Ovary (tissue), 9 donors: ENCODE results near the gene IL17A. TPM values are rescaled to one million over a fixed set of nuclear protein-coding genes. Genes with fewer than 3 reads are reported as not detected.
"Not testable (repeated sequence)": the region's sequence is repeated elsewhere in the genome, so short reads cannot be mapped to it uniquely, and the experiment has no call there.

Experiments used
- DNase-seq, 5 donors: peaks; one replicate each; pipeline ENCODE4 v3.0.0-alpha.2; 2019 to 2020
- H3K27ac ChIP-seq, 2 donors: fragments of 200-600 bp; one replicate each; pipeline versions ENCODE4 v1.5.1 to v1.8.0; 2019 to 2022
- H3K27me3 ChIP-seq: fragments of 200-600 bp; one replicate; pipeline ENCODE4 v1.8.0; 2022
- H3K36me3 ChIP-seq: fragments of 200-600 bp; sonication (generic); one replicate; pipeline ENCODE4 v1.5.1; 2019
- H3K4me1 ChIP-seq: one replicate; pipeline ENCODE4 v1.8.1; 2013; ENCODE audit warnings: mild to moderate bottlenecking, moderate library complexity; ENCODE audit not compliant: insufficient read depth
- H3K4me3 ChIP-seq: fragments of 200-600 bp; sonication (generic); one replicate; pipeline ENCODE4 v1.5.1; 2017
- H3K9me3 ChIP-seq, 2 donors: fragments of 200-600 bp in 1 of 2; sonication (generic) in 1 of 2; one replicate each; pipeline versions ENCODE4 v1.5.1 to v1.8.1; 2013 to 2019; ENCODE audit warnings: mild to moderate bottlenecking in 1 of 2, moderate library complexity in 1 of 2
- CTCF ChIP-seq, 3 donors: fragments of 450-650 bp in 2 of 3; fragments of 200-600 bp in 1 of 3; IDR thresholded peaks; one replicate each; pipeline versions ENCODE4 v1.5.1 to v1.8.0; 2016 to 2022; ENCODE audit warnings: antibody characterized with exemption in 3 of 3, mild to moderate bottlenecking in 1 of 3
- EP300 ChIP-seq: sonication (generic); formaldehyde crosslinking; IDR thresholded peaks from one replicate; pipeline ENCODE4 v1.6.1; 2017; ENCODE audit warnings: antibody characterized with exemption
- POLR2A ChIP-seq: fragments of 450-650 bp; IDR thresholded peaks from one replicate; pipeline ENCODE4 v1.6.1; 2017; ENCODE audit warnings: antibody characterized with exemption, mild to moderate bottlenecking, moderate library complexity
- WGBS, 3 donors: extraction: QIAGEN DNeasy Blood & Tissue Kit in 1 of 3; methylation state at CpG; one replicate each; pipeline versions ENCODE4 v1.1.5 to v1.1.7; 2013 to 2017; 5-methylcytosine and 5-hydroxymethylcytosine counted together
- intact Hi-C, 4 donors: fragments of 100-400 bp; cut with DNase I; formaldehyde crosslinking; loops; one replicate each; pipeline versions ENCODE4 v1.11.0 to v1.15.1; 2022 to 2023
- polyA plus RNA-seq, 2 donors: library from polyadenylated mRNA; stranded (reverse); fragments of 200-250 nt in 1 of 2; fragments of 350-450 nt in 1 of 2; fragmentation: Illumina TruSeq in 1 of 2; extraction: RNeasy Lipid Tissue Mini Kit (QIAGEN cat#74804) in 1 of 2; gene quantifications; one replicate each; pipeline ENCODE4 v1.2.3, GENCODE V29; 2013 to 2014
- total RNA-seq, 7 donors: library from RNA; depleted of rRNA in 2 of 7; stranded (reverse); fragments of >200 nt in 2 of 7; fragmentation: NEBNext Ultra II Directional in 3 of 7; extraction: Animal tissue kit (Norgen Biotek cat#: 25700) in 3 of 7; gene quantifications; one replicate each; pipeline versions ENCODE4 v1.1.0 to v1.2.4, GENCODE V29; 2016 to 2023
- donor health status: DM: no; HTN: no; CAD: no; lungs with moderate emphysema.
- donor health status: DM: no; HTN: no; CAD: no.
- donor health status: Bipolar disorder and iron deficiency.
- donor health status: DM: yes; HTN: yes; CAD: no.
- donor health status: DM: no; HTN: no; CAD: no.
- donor health status: DM: yes; HTN: yes; CAD: no.

IL17A gene
- total and polyA plus RNA-seq, 9 donors, result not detected

DNA sequence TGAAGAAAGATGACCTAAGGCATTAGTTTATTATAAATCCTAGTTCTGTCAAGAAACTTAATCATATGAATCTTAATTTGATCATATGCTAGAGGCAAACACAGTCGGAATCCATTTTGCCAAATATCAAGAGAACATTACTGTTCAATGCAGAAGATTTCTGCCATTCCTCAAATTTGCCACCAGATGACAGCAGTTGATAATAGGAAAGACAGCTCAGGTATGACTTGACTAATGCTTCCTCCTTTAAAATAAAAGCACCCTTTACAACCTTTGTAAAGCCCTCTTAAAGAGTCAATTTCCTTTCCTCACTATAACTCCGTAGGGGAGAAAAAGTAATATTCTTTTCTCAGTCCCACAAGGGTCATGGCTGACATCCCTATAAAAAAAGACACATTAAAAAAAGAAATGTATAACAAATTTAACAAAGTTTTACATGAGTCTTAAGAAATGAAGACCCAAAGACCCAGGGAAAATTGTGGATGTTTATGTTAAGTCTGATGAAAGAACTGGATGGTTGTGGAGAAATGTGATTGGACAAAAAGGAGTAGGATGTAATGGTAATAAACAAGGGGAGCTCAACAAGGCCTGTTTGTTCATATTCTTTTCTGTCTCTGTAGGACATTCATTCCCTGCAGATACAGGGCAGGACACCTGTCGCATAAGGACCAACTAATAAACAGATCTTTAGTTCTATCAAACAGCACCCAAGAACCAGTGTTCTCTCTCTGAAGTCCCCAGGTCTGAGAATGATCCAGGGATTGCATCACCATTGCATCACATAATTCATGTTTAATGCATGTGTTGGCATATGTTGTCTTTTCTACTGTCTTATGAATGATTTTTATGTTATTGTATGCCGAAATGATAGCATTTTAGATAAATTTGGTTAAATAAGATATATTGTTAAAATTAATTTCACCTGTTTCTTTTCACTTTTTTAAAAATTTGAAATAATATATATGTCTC lies 23.0 kb upstream of the IL17A start:
- Histone ChIP-seq H3K27ac (no peak overlapping the region), H3K36me3 (no peaks in the 10 kb centered on the region), H3K27me3 (no peaks in the 10 kb centered on the region), H3K4me1 (no peaks in the 10 kb centered on the region), H3K9me3 (no peaks in the 10 kb centered on the region), H3K4me3 (no peak overlapping the region)
- DNase-seq, result no peak
- WGBS, 3 donors, result 63 to 75% (median 63%) methylated on average over 4 of the region's 4 CpGs
- intact Hi-C loops, result no loop called here
- TF ChIP-seq POLR2A, result no peak
- TF ChIP-seq CTCF (IDR thresholded peaks at IDR 0.05), result no peak
- no peak for TF ChIP-seq EP300

- intact Hi-C loops, result no loop called here
- Histone ChIP-seq H3K36me3 (no peaks in the 10 kb centered on the region), H3K9me3 (no peaks in the 10 kb centered on the region), H3K4me3 (no peak overlapping the region), H3K4me1 (no peaks in the 10 kb centered on the region), H3K27ac (no peak overlapping the region), H3K27me3 (no peaks in the 10 kb centered on the region)
- WGBS, 3 donors, result 43 to 48% (median 48%) methylated on average over 3 of the region's 3 CpGs
- TF ChIP-seq EP300, result no peak
- TF ChIP-seq POLR2A, result no peak
- no peak for TF ChIP-seq CTCF (IDR thresholded peaks at IDR 0.05)
- no peak for DNase-seq
These were observed 21.7 kb upstream of the IL17A start for GRCh38 chr6:52164319-52165094.

- H3K36me3 ChIP-seq, result no peaks in the 10 kb centered on the region
- no peak for DNase-seq
- no peaks in the 10 kb centered on the region for H3K9me3 ChIP-seq
- H3K4me1 ChIP-seq, result no peaks in the 10 kb centered on the region
- no peak overlapping the region for H3K4me3 ChIP-seq
- no peak overlapping the region for H3K27ac ChIP-seq
- TF ChIP-seq POLR2A, result no peak
- no peak for TF ChIP-seq EP300
- no peak for TF ChIP-seq CTCF (IDR thresholded peaks at IDR 0.05)
- intact Hi-C loops, result no loop called here
- H3K27me3 ChIP-seq, result no peaks in the 10 kb centered on the region
- WGBS, 3 donors, result 80 to 86% (median 84%) methylated on average over 1 of the region's 1 CpG
These were observed 18.9 kb upstream of the IL17A start for GRCh38 chr6:52167267-52167666.

GRCh38 chr6:52168351-52168750 lies 17.8 kb upstream of the IL17A start:
- intact Hi-C loops, H3K27ac ChIP-seq, H3K4me3 ChIP-seq, H3K9me3 ChIP-seq, H3K27me3 ChIP-seq, H3K4me1 ChIP-seq, H3K36me3 ChIP-seq, DNase-seq: not testable (repeated sequence)
- 31 to 32% (median 32%) methylated on average over 3 of the region's 3 CpGs for WGBS, 3 donors
